ENCODE measurements around the gene AKAP6. TPM values are rescaled to one million over a fixed set of nuclear protein-coding genes. Genes with fewer than 3 reads are reported as not detected.

AKAP6 gene
- total RNA-seq, 1 donor from 2014 or later, result 7.7 TPM

DNA sequence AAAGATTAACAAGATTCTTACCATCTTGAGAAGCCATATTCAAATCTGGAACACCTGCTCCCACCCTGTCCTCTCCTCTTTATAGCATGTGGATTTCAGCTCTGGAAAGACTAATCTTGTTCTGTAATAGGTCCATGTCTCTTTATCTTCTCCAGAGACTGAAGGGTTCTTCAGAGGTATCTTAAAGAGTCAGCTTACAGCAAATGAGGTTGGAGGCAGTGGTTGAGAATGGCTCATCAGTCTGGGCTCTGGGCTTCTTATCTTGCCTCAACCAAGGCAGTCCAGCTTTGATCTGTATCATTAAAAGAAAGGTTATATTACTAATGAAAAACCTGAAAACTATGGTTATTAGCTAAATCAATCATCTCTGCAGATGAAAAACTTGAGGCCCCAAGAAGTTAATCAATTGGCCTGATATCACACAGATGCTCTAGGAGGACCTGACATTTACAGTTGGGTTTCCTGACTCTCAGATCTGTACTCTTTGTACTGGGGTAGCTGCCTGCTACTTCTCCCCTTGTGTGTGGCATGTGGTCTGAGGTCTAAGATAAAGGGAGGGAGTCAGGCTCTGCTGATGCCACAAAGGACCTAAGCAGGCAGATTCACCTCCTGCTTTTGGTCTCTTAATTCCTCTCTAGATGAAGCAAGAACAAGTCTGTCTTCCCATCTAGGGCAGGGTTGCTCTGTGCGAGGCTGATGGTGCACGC is 1.7 kb upstream of the AKAP6 start:
- intact Hi-C loops (cut with DNase I), result no loop called here
- TF ChIP-seq, protein P1, sequence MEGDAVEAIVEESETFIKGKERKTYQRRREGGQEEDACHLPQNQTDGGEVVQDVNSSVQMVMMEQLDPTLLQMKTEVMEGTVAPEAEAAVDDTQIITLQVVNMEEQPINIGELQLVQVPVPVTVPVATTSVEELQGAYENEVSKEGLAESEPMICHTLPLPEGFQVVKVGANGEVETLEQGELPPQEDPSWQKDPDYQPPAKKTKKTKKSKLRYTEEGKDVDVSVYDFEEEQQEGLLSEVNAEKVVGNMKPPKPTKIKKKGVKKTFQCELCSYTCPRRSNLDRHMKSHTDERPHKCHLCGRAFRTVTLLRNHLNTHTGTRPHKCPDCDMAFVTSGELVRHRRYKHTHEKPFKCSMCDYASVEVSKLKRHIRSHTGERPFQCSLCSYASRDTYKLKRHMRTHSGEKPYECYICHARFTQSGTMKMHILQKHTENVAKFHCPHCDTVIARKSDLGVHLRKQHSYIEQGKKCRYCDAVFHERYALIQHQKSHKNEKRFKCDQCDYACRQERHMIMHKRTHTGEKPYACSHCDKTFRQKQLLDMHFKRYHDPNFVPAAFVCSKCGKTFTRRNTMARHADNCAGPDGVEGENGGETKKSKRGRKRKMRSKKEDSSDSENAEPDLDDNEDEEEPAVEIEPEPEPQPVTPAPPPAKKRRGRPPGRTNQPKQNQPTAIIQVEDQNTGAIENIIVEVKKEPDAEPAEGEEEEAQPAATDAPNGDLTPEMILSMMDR (IDR thresholded peaks at IDR 0.05), result no peak
- Histone ChIP-seq H3K27ac (no peak overlapping the region), H3K4me3 (no peak overlapping the region), H3K9me3 (no peaks in the 10 kb centered on the region), H3K27me3 (no peaks in the 10 kb centered on the region), H3K4me1 (no peaks in the 10 kb centered on the region), H3K36me3 (no peaks in the 10 kb centered on the region)
- DNase-seq, result no peak
- no peak for ATAC-seq

DNA sequence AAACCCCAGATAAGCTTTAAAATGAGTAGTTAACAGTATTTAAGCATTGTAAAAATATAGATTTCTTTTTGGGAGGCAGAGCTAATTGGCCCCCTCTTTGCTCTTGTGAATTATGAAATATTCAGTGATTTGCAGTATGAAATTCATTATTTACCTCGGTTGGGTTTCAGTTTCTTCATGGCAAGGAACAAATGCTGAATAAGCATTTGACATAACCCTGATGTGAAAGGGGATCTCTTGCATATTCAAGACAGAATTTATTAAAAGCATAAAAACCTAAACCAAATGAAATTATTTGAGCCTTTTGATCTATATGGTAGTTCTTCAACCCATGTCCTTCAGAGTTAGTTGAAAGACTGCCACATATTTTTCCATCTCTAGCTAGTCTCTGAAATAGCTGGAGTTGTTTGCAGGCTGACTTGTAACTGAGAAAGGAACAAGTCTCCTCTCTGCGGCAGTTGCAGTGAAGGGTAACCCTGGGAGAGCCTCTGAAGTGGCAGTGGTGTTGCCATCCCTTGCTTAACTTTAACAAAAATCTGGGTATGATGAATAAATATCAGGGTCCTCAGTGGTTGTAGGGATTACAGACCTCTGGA is 690 bp downstream of the AKAP6 start:
- no peak for DNase-seq
- no peak overlapping the region for H3K27ac ChIP-seq
- no peaks in the 10 kb centered on the region for H3K27me3 ChIP-seq
- H3K4me3 ChIP-seq, result no peak overlapping the region
- intact Hi-C loops (cut with DNase I), result no loop called here
- H3K4me1 ChIP-seq, result no peaks in the 10 kb centered on the region
- H3K36me3 ChIP-seq, result no peaks in the 10 kb centered on the region
- no peak for ATAC-seq
- TF ChIP-seq, protein P1 (IDR thresholded peaks at IDR 0.05), result no peak
- H3K9me3 ChIP-seq, result no peaks in the 10 kb centered on the region

DNA sequence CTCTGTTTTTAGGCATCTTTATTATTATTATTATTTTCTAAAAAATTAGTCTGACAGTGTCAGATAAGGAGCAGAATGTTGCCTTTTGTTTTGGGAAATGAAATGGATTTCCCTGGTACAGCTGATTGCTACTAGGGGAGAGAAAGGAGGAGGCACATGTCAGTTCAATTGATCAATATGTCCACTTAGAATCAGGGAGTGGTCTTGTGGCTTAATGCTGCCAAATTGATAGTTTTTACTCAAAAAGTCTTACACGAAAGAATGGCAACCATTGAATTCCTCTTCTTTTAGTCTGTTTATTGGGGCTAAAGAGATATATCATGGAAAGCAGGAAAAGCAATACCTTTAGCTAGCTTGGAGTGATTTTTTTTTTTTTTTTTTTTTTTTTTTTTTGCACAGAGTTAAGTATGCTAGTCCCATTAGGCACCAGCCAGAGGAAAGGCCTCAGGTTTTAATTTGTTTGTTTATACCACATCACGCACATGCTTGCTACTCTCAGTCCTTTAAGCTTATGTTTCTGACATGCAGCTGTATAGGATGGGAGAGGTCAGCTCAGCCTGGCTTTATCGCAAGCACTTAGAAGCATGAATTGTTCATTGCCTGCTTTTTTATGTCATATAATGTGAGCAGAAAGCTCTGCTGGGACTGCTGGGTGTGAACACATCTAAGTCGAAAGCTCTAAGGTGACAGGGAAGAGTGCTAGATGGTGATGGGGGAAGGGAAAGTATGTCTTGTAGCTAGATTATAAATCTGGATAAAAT is 1.4 kb downstream of the AKAP6 start:
- Histone ChIP-seq H3K36me3 (no peaks in the 10 kb centered on the region), H3K27ac (no peak overlapping the region), H3K4me1 (no peaks in the 10 kb centered on the region), H3K9me3 (no peaks in the 10 kb centered on the region), H3K4me3 (no peak overlapping the region), H3K27me3 (no peaks in the 10 kb centered on the region)
- ATAC-seq (no peak), DNase-seq (no peak)
- intact Hi-C loops (cut with DNase I), result no loop called here
- TF ChIP-seq, protein P1 (IDR thresholded peaks at IDR 0.05), result no peak

DNA sequence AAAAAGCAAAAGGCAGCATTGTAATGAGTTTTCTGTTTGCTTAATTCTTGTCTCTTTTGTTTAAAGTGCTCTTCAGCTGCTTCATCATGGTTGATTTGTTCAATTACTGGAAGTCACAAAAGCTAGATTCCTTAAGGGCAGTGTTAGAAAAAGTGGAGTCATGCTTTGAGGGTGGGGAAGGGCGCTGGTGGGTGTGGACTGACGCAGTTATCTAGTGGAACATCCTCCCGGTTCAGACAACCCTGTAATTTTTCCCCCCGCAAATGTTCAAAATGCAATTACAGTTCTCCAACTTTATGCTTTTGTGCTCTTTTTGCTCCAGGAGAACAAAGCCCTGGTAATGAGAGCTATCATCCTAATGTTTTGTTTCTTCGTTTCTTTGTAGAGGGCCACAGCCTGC is 2.1 kb downstream of the AKAP6 start:
- H3K27me3 ChIP-seq, result no peaks in the 10 kb centered on the region
- no peak overlapping the region for H3K4me3 ChIP-seq
- H3K9me3 ChIP-seq, result no peaks in the 10 kb centered on the region
- no peak for DNase-seq
- H3K4me1 ChIP-seq, result no peaks in the 10 kb centered on the region
- intact Hi-C loops (cut with DNase I), result no loop called here
- ATAC-seq, result no peak
- no peak overlapping the region for H3K27ac ChIP-seq
- TF ChIP-seq, protein P1 (IDR thresholded peaks at IDR 0.05), result no peak
- H3K36me3 ChIP-seq, result no peaks in the 10 kb centered on the region

DNA sequence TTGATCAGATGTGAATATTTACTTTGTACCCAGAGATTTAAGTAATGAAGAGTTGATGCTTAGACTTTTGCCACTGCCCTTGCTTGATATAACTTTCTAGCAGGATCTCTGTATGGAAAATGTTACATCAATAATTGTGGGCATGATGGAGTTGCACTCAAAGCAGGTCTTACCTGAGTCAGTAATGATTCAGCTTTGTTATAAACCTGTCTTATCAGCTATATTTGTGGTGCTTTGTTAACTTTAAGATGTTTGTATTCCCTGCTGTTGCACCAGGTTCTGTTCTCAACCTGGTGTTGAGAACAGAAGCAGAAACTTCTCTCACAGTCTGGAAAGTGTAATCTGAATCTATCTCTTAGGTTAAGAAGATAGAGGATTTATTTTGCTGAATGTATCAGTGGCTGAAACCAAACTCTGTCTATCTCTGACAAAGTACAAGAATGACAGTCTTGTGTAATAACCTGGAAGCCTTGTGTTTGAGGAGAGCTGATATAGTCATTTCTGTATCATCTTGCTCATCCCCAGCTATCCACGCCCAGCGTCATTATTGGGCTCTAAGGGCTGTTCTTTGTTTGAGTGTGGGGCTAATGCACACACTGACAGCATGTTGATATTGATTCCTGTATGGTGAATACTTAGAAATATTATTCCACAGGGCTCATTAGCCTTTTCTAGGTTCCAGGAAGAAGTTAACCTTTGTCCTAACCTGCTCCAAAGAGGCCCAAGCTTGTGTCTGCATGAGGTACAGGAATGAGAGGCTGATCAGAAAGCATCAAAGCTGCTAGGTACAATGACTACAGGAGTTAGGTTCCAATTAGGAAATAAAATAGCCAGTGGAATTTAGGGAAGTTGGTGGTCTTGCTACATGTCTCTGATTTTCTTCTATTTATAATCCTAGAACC is 3.6 kb downstream of the AKAP6 start:
- H3K27ac ChIP-seq, result no peak overlapping the region
- no peaks in the 10 kb centered on the region for H3K4me1 ChIP-seq
- H3K4me3 ChIP-seq, result no peak overlapping the region
- H3K27me3 ChIP-seq, result no peaks in the 10 kb centered on the region
- H3K36me3 ChIP-seq, result no peaks in the 10 kb centered on the region
- DNase-seq (no peak), ATAC-seq (no peak)
- no peaks in the 10 kb centered on the region for H3K9me3 ChIP-seq
- intact Hi-C loops (cut with DNase I), result no loop called here
- TF ChIP-seq, protein P1 (IDR thresholded peaks at IDR 0.05), result no peak
